Measurements from ENCODE around the gene C11orf54.

Gene C11orf54

GRCh38 chr11:93741094-93741881 lies at the start of gene C11orf54, which contains the start of gene TAF1D:
Gene C11orf54 (plus strand): TSS chr11:93741672. CDS start chr11:93747394, 5,722 bp downstream.
Gene TAF1D (minus strand): TSS chr11:93741495. CDS start chr11:93739304, 2,191 bp downstream.
- peak; percentile 95 for DNase-seq

- DNase-seq = no peak
Observed at GRCh38 chr11:93694109-93694508, 47.4 kb upstream of the C11orf54 start.

DNA sequence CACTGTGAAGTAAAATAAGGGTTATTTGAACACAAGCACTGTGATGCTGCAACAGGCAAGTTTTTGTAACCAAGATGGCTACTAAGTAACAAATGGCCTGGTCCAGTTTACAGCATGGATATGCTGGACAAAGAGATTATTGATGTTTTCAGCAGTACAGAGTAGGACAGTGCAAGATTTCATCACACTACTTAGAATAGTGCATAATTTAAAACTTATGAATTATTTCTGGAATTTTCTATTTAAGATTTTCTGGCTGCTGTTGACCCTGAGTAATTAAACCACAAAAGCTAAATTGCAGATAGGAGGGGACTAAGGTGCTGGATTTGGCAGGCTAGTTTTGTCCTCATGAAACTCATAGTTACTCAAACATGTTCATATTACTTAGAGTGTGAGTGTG lies 46.9 kb upstream of the C11orf54 start:
- DNase-seq = no peak

DNA sequence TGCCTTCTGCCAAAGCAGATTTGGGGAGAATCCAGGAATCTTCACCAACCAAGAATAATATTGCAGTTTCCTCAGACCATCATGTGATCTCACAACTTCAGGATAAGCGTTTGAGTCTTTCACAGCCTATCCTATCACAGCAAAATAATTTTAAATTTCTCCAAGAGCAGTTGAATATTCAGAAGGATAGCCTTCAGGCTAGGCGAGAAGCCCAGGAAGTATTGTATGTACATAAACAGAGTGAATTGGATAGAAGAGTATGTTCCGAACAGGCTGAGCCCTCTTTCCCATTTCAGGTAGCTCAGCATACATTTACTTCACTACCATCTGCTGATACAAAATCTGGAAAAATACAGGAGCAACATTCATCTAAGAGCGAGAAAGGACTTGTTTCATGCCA lies 43.9 kb upstream of the C11orf54 start:
- DNase-seq = no peak

DNA sequence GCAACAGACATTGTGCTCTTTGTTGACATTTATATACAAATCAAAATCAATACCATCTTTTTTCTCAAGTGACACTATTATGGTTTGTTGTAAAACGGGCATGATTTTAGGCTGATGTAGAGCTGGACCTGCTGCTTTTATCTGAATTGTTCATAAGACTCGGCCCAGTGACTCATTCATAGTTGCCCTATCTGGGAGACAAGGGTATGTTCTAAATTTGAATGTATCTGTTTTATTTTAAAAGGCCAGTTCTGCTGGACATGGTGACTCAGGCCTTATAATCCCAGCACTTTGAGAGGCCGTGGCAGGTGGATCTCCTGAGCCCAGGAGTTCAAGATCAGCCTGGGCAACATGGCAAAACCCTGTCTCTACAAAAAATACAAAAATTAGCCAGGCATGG lies 40.6 kb upstream of the C11orf54 start:
- no peak for DNase-seq

GRCh38 chr11:93704237-93704636 lies 37.2 kb upstream of the C11orf54 start:
- DNase-seq = no peak

DNA sequence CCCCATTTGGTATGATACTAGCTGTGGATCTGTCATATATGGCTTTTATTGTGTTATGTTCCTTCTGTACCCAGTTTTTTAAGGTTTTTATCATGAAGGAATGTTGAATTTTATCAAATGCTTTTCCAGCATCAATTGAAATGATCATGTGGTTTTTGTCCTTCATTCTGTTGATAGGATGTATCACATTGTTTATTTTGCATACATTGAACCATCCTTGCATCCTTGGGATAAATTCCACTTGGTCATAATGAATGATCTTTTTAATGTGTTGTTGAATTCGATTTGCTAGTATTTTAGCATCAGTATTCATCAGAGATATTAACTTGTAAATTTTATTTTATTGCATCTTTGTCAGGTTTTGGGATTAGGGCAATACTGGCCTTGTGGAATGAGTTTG lies 31.2 kb upstream of the C11orf54 start:
- DNase-seq = no peak

GRCh38 chr11:93712678-93713077 lies 28.8 kb upstream of the C11orf54 start:
- DNase-seq = no peak

- no peak for DNase-seq
Observed at GRCh38 chr11:93715797-93716396, 25.6 kb upstream of the C11orf54 start.

DNA sequence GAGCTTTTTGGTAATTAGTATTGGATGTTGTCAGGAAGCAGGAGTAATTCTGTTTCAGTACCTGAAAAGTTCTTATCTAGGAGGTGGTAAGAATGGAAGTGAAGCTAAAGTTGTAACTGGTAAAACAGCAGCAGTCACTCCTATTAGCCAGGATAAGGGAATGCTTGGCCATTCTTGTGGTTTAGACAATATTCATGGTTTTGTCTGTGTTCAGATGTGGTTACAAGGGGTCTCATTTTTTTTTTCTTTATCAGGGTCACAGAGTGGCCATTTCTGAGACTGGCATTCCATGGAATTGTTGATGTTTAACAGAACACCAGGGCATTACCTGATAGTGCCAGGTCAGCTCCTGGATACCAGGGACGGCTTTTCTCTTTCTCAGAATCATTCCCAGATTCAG lies 24.0 kb upstream of the C11orf54 start:
- DNase-seq = no peak

- peak; percentile 58 for DNase-seq
Observed at GRCh38 chr11:93718057-93718563, 23.4 kb upstream of the C11orf54 start.

DNA sequence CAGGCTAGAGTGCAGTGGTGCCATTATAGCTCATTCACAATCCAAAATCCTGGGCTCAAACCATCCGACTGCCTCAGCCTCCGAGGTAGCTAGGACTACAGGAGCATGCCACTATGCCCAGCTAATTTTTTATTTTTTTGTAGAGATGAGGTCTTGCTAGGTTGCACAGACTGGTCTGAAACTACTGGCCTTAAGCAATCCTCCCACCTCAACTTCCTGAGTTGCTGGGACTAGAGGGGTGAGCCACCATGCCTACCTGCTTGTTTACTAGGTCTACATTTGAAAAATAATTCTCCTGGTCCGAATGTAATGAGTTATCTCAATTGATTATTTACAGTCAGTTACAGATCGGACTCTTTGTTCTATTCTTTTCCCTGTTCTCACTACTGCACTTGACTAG lies 22.2 kb upstream of the C11orf54 start:
- DNase-seq = no peak

- no peak for DNase-seq
Observed at GRCh38 chr11:93720522-93720921, 20.9 kb upstream of the C11orf54 start.

GRCh38 chr11:93724089-93724488 lies 17.4 kb upstream of the C11orf54 start:
- no peak for DNase-seq

DNA sequence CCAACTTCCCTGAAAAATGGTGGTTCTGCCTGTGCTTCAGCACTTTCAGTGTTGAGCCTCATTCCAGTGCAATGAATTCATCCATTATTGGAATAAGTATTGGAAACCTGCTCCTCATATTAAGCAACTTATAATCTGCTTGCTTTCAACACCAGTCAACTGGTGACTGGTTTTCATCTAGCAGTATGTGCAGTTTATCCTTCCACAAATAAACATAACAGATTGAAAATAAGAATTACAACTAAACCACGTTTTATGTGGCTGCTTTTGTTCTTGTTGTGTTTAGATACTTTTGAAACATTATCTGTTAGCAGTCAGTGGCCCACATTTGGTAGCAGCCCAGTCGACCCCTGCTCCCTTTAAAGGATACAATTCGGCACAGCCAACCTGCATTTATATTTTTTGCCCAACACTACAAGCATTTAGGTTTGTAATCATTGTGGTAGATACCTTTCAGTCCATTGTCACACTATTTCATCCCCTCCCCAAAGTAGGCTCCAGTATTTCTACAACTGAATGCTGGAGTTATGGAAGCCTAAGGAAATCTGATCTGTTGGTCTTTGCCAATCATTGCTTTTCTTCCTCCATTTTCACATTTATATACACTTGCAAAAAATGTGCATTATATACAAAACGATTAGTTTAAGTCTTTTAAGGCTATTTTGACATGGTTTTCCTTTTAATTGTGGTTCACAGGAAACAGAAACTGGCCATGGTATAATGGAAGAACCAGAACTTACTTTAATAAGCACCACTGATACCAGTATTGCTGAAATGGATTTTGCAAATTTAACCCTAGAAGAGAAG lies 13.3 kb upstream of the C11orf54 start:
- no peak for DNase-seq

GRCh38 chr11:93728792-93729128 lies 12.7 kb upstream of the C11orf54 start:
- no peak for DNase-seq

DNA sequence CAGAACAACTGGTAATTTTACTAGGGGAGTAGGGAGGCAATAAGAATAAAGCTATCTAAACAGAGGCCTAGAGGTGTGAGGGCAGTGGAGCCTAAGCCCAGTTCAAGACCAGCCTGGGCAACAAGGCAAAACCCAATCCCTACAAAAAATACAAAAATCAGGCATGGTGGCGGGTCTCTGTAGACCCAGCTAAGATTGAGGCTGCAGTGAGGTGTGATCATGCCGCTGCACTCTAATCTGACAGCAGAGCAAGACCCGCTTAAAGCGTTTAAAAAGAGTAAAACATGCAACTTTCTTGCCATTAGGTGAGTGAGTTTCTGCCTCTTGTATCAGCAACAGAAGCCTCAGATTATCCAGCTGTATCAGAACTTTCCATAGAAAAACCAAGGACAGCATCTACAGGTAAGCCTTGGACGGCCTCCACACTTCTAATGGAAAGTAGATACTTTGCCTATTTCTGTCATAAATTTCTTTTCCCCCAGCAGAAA lies 12.3 kb upstream of the C11orf54 start:
- DNase-seq = no peak

DNA sequence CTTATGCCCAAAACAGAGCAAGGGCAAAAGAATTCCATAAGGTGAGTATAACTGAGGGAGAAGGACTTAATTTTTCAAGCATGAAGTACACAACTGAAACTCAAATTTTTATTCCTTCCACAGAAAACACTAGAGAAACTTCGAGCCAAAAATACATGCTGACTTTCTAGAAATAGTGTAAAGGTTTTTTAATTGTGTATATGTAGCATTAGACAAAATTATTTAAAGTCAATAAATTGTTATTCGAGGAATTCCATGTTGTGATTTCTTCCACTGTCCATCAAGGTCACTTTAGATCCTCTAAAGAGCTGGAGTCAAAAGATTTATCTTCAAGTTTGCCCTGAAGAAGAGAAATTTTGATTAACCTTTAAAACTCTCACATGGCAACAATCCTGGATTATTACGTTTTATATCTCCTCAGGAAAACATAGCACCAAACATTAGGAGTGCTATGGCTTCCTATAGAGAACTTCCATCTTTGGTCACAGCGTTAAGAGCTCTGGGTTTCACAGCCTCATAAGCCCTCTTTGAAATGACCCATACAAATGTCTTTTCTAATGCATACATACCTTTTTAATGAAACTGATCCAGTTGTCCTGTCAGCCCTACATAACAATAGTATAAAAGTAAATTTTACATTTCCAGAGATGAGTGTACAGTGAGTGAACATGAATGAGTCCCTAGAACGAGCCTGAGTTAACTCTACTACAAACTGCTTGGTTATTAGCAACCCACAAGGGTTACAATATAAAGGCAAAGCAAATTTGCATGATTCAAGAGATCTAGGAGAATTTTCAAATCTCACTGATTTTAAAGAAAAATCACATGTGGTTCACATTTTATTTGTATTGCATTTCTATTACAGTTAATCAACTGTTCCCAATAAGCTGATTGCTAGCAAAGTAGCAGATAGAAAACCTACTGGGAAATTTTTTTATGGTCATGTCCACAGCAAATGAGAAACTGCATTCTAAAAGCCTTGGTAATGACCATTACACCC lies 11.1 kb upstream of the C11orf54 start:
- DNase-seq = no peak

DNA sequence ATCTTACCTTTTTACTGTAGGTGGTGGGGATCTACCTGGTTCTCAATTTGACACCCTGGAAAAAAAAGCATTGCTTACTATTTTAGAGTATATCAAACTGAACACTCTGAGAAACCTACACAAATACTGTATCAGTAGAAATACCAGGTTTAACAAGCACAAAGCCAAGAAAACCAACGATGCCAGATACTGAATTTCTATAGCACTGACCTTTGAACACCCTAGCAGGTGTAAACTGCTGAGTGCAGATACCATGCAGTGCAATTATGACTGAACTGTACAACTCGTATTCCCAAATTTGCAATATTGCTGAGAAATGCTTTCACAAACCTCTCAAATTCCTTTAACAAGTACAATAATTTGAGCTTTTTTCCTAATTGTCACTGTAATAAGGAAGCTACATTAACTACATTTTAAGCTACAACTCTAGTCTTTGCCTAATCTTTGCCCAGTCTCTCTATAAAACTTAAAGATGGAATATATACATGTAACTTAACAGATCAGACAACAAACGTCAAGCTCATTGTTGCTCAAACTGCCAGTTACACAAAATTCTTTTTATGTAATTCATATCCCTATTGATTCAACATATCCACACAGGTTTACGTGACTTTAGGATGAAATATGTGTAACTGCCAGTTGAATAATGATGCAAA lies 9.1 kb upstream of the C11orf54 start:
- no peak for DNase-seq

DNA sequence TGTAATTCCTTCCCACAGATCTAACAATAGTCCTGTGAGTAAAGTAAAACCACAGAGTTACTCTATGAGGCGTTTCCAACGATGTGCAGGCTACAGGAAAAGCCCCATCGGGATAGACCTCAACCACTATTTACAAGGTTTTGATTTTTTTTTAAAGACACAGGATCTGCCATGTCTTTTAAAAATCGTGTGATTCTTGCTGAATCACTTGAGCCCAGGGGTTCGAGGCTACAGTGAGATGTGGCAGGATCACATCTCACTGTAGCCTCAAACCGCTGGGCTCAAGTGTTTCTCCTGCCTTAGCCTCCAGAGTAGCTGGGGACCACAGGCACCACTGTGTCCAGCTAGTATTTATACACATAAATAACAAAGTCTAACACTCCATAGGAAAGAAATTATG lies 8.0 kb upstream of the C11orf54 start:
- no peak for DNase-seq

GRCh38 chr11:93734427-93735222 lies 6.8 kb upstream of the C11orf54 start:
- no peak for DNase-seq

Data from GDM1 (cell line).